H9 (cell line): ENCODE results near the gene SAMD15. TPM values are rescaled to one million over a fixed set of nuclear protein-coding genes. Genes with fewer than 3 reads are reported as not detected.

ENCODE experiments used
- DNase-seq: peaks from one replicate; pipeline ENCODE4 v3.0.0-alpha.2; 2017
- H2AFZ ChIP-seq: one replicate; pipeline ENCODE4 v1.6.1; 2013; ENCODE audit warnings: mild to moderate bottlenecking, low read length, control low read depth, moderate library complexity
- H2AK5ac ChIP-seq: 2 replicates; pipeline ENCODE4 v1.6.1; 2013; ENCODE audit warnings: low read length, control low read depth, mixed read lengths; ENCODE audit not compliant: insufficient read length
- H2BK120ac ChIP-seq: one replicate; pipeline ENCODE4 v1.6.1; 2013; ENCODE audit warnings: low read depth, mild to moderate bottlenecking, low read length, control low read depth, inconsistent platforms; ENCODE audit not compliant: poor library complexity, severe bottlenecking
- H2BK12ac ChIP-seq: 2 replicates; pipeline ENCODE4 v1.6.1; 2013; ENCODE audit warnings: low read length, control low read depth, mixed read lengths, low read depth; ENCODE audit not compliant: insufficient read length
- H2BK15ac ChIP-seq: 2 replicates; pipeline ENCODE4 v1.6.1; 2013; ENCODE audit warnings: low read depth, low read length, control low read depth
- H2BK20ac ChIP-seq: one replicate; pipeline ENCODE4 v1.6.1; 2013; ENCODE audit warnings: low read depth, mild to moderate bottlenecking, low read length, control low read depth, inconsistent platforms; ENCODE audit not compliant: poor library complexity, severe bottlenecking
- H2BK5ac ChIP-seq: 2 replicates; pipeline ENCODE4 v1.6.1; 2013; ENCODE audit warnings: low read length, control low read depth, mixed read lengths; ENCODE audit not compliant: insufficient read length
- H3K14ac ChIP-seq: 2 replicates; pipeline ENCODE4 v1.6.1; 2013; ENCODE audit warnings: low read length, control low read depth; ENCODE audit not compliant: insufficient read depth
- H3K18ac ChIP-seq: 2 replicates; pipeline ENCODE4 v1.6.1; 2013; ENCODE audit warnings: low read depth, mild to moderate bottlenecking, mixed read lengths, low read length, control low read depth; ENCODE audit not compliant: insufficient read length
- H3K23ac ChIP-seq: 2 replicates; pipeline ENCODE4 v1.6.1; 2013; ENCODE audit warnings: low read length, control low read depth, mixed read lengths, low read depth; ENCODE audit not compliant: insufficient read length
- H3K23me2 ChIP-seq: 2 replicates; pipeline ENCODE4 v1.6.1; 2013; ENCODE audit warnings: low read depth, mild to moderate bottlenecking, mixed read lengths, low read length, control low read depth; ENCODE audit not compliant: insufficient read length, poor library complexity, severe bottlenecking
- H3K27ac ChIP-seq: 2 replicates; pipeline ENCODE4 v1.5.1; 2013; ENCODE audit warnings: low read length, control low read depth, mixed read lengths, low read depth; ENCODE audit not compliant: insufficient read length
- H3K27me3 ChIP-seq: 2 replicates; pipeline ENCODE4 v1.6.1; 2013; ENCODE audit warnings: low read length, control low read depth, inconsistent platforms; ENCODE audit not compliant: insufficient read depth
- H3K4ac ChIP-seq: 2 replicates; pipeline ENCODE4 v1.6.1; 2013; ENCODE audit warnings: low read depth, mild to moderate bottlenecking, control low read depth, inconsistent platforms, low read length, moderate library complexity
- H3K4me1 ChIP-seq: 2 replicates; pipeline ENCODE4 v1.6.1; 2013; ENCODE audit warnings: low read length, control low read depth, inconsistent platforms; ENCODE audit not compliant: insufficient read depth
- H3K4me2 ChIP-seq: 2 replicates; pipeline ENCODE4 v1.6.1; 2013; ENCODE audit warnings: low read length, control low read depth, mixed read lengths; ENCODE audit not compliant: insufficient read length, insufficient read depth
- H3K56ac ChIP-seq: 2 replicates; pipeline ENCODE4 v1.6.1; 2013; ENCODE audit warnings: low read depth, mild to moderate bottlenecking, mixed read lengths, low read length, control low read depth; ENCODE audit not compliant: insufficient read length
- H3K79me1 ChIP-seq: 2 replicates; pipeline ENCODE4 v1.6.1; 2013; ENCODE audit warnings: low read depth, mild to moderate bottlenecking, moderate library complexity, low read length, control low read depth, inconsistent platforms; ENCODE audit not compliant: insufficient read depth, poor library complexity, severe bottlenecking
- H3K79me2 ChIP-seq: 2 replicates; pipeline ENCODE4 v1.6.1; 2013; ENCODE audit warnings: low read length, control low read depth, inconsistent platforms; ENCODE audit not compliant: insufficient read depth
- H3K9ac ChIP-seq: 2 replicates; pipeline ENCODE4 v1.6.1; 2013; ENCODE audit warnings: low read length, control low read depth, mixed read lengths; ENCODE audit not compliant: insufficient read length; ENCODE audit errors: extremely low read depth
- H3K9me3 ChIP-seq: one replicate; pipeline ENCODE4 v1.6.1; 2013; ENCODE audit warnings: low read depth, low read length, inconsistent platforms; ENCODE audit not compliant: control insufficient read depth
- H3T11ph ChIP-seq: one replicate; pipeline ENCODE4 v1.6.1; 2013; ENCODE audit warnings: mild to moderate bottlenecking, low read length, control low read depth, inconsistent platforms
- H4K20me1 ChIP-seq: one replicate; pipeline ENCODE4 v1.6.1; 2013; ENCODE audit not compliant: control insufficient read depth, insufficient read length, insufficient read depth
- H4K5ac ChIP-seq: 2 replicates; pipeline ENCODE4 v1.6.1; 2013; ENCODE audit warnings: low read depth, mild to moderate bottlenecking, mixed read lengths, low read length, control low read depth; ENCODE audit not compliant: insufficient read length
- H4K8ac ChIP-seq: replicated peaks from 2 replicates; pipeline ENCODE4 v1.6.1; 2013; ENCODE audit warnings: low read length, control low read depth, mixed read lengths, low read depth; ENCODE audit not compliant: insufficient read length
- H4K91ac ChIP-seq: 2 replicates; pipeline ENCODE4 v1.6.1; 2013; ENCODE audit warnings: low read depth, mild to moderate bottlenecking, moderate library complexity, mixed read lengths, low read length, control low read depth; ENCODE audit not compliant: insufficient read length
- H3K27ac Mint-ChIP-seq, 3 experiments: 2 replicates in 2 of 3; 3 replicates in 1 of 3; pipeline ENCODE4 v1.8.0; 2020 to 2021; ENCODE audit warnings: mixed read lengths in 3 of 3, mild to moderate bottlenecking in 1 of 3, moderate library complexity in 1 of 3
- H3K27me3 Mint-ChIP-seq: 2 replicates; pipeline ENCODE4 v1.8.0; 2021; ENCODE audit warnings: low read depth, mild to moderate bottlenecking, moderate library complexity, mixed read lengths
- H3K36me3 Mint-ChIP-seq, 3 experiments: 2 replicates in 2 of 3; 3 replicates in 1 of 3; pipeline ENCODE4 v1.8.0; 2020 to 2021; ENCODE audit warnings: low read depth in 3 of 3, mixed read lengths in 3 of 3; ENCODE audit not compliant: insufficient read depth in 1 of 3
- H3K4me1 Mint-ChIP-seq, 2 experiments: 2 replicates each; pipeline ENCODE4 v1.8.0; 2020; ENCODE audit warnings: mixed read lengths in 2 of 2
- H3K4me3 Mint-ChIP-seq, 2 experiments: 2 replicates in 1 of 2; 3 replicates in 1 of 2; pipeline ENCODE4 v1.8.0; 2020 to 2021; ENCODE audit warnings: mild to moderate bottlenecking in 2 of 2, mixed read lengths in 2 of 2, moderate library complexity in 1 of 2
- H3K9me3 Mint-ChIP-seq, 2 experiments: 2 replicates in 1 of 2; 3 replicates in 1 of 2; pipeline ENCODE4 v1.8.0; 2020; ENCODE audit warnings: mild to moderate bottlenecking in 2 of 2, mixed read lengths in 2 of 2, moderate library complexity in 1 of 2
- CTCF ChIP-seq: fragments of 200-600 bp; sonication (generic); conservative IDR thresholded peaks from 3 replicates; pipeline ENCODE4 v1.8.0; 2021; ENCODE audit warnings: antibody characterized with exemption, mild to moderate bottlenecking
- WGBS: extraction: QIAGEN DNeasy Blood & Tissue Kit; methylation state at CpG from one replicate; pipeline ENCODE4 v1.1.7; 2013; ENCODE audit warnings: missing lambda C conversion rate, low lambda C conversion rate, mixed read lengths; ENCODE audit not compliant: insufficient read length; ENCODE audit errors: extremely low coverage; 5-methylcytosine and 5-hydroxymethylcytosine counted together
- total RNA-seq: library from RNA; stranded (reverse); gene quantifications from 2 replicates; pipeline ENCODE4 v1.2.1, GENCODE V29; 2021

The SAMD15 gene
- total RNA-seq, 1 experiment from 2014 or later = 1.1 TPM

DNA sequence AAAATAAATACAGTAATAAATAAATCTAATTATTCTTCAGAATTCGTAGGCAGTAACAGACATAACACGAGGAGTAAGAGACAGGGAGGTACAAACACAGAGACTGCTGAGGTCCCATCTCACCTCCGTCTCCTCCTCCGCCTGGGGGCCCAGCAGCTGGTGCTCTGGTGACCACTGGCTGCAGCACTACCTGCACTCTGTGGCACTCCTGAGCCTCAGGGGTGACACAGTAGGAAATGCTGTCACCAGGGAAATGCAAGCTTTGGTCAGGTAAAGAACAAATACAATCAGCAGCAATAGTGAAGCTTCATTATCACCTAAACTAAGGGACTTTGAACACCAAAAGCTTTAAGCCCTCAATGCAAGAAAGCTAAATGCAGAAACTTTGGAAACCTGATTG, 36.8 kb upstream of the SAMD15 start:
- no peaks in the 10 kb centered on the region for H3K79me2 ChIP-seq
- H3K9ac ChIP-seq = no peak overlapping the region
- DNase-seq = no peak

More for the DNA sequence above, 36.8 kb upstream of the SAMD15 start:
- H3K9me3 ChIP-seq = no peaks in the 10 kb centered on the region
- H3K23ac ChIP-seq = no peak overlapping the region
- H3K27ac ChIP-seq = no peak overlapping the region
- Mint-ChIP-seq H3K27me3 (no peaks in the 10 kb centered on the region), H3K36me3 (peaks cover 19 to 31% (median 23%) of the 10 kb centered on the region in 3 experiments), H3K27ac (peak overlapping the region in 1 of 3 experiments; percentile 63; a peak in 1 of 7 replicates), H3K9me3 (no peaks in the 10 kb centered on the region), H3K4me3 (no peak overlapping the region), H3K4me1 (peaks cover 76 to 85% of the 10 kb centered on the region in 2 experiments)
- H2BK120ac ChIP-seq = no peak overlapping the region
- H3K18ac ChIP-seq = no peak overlapping the region
- no peak overlapping the region for H2BK12ac ChIP-seq
- no peaks in the 10 kb centered on the region for H3K27me3 ChIP-seq
- H4K91ac ChIP-seq = no peak overlapping the region
- H3K4ac ChIP-seq = no peak overlapping the region
- TF ChIP-seq CTCF = no peak
- H3K14ac ChIP-seq = no peak overlapping the region; the same call in 1 of the 2 replicates
- H4K5ac ChIP-seq = no peak overlapping the region
- no peak overlapping the region for H2BK20ac ChIP-seq
- no peaks in the 10 kb centered on the region for H3K23me2 ChIP-seq
- H2BK5ac ChIP-seq = no peak overlapping the region
- no peak overlapping the region for H3T11ph ChIP-seq
- H3K56ac ChIP-seq = no peak overlapping the region
- no peak overlapping the region for H3K4me2 ChIP-seq
- H2BK15ac ChIP-seq = no peak overlapping the region
- H3K79me1 ChIP-seq = no peaks in the 10 kb centered on the region
- peaks cover 21% of the 10 kb centered on the region; the same call in 1 of the 2 replicates for H3K4me1 ChIP-seq
- WGBS = no CpG with 5 or more reads among the region's 4 CpGs
- H4K8ac ChIP-seq = no peak overlapping the region
- H4K20me1 ChIP-seq = no peaks in the 10 kb centered on the region
- H2AFZ ChIP-seq = no peak overlapping the region
- H2AK5ac ChIP-seq = no peak overlapping the region
